ENCODE measurements around the gene CIDEC. TPM values are rescaled to one million over a fixed set of nuclear protein-coding genes. Genes with fewer than 3 reads are reported as not detected.
"Not testable (repeated sequence)": the region's sequence is repeated elsewhere in the genome, so short reads cannot be mapped to it uniquely, and the experiment has no call there.

CIDEC gene
- total and polyA plus RNA-seq, 2 experiments from 2014 or later: not detected

GRCh38 chr3:9896755-9897407, 16.8 kb upstream of the CIDEC start:
- H3K27me3 Mint-ChIP-seq (ENCODE audit: insufficient read depth, low read depth, poor library complexity); H3K9me2 ChIP-seq (ENCODE audit: insufficient read depth); H2AFZ ChIP-seq; H3K4me1 Mint-ChIP-seq; H3K36me3 ChIP-seq (ENCODE audit: insufficient read depth); H3K27ac Mint-ChIP-seq; H3K4me3 ChIP-seq; H3K9me3 Mint-ChIP-seq; H3K4me3 Mint-ChIP-seq; H3K79me2 ChIP-seq (replicated peaks; ENCODE audit: insufficient read depth); ATAC-seq; DNase-seq (ENCODE audit: low spot score); H3K4me1 ChIP-seq (ENCODE audit: insufficient read depth); H4K20me1 ChIP-seq (replicated peaks; ENCODE audit: insufficient read depth); H3K4me2 ChIP-seq; H3K27me3 ChIP-seq (ENCODE audit: insufficient read depth); H3K27ac ChIP-seq (ENCODE audit: low read depth); H3F3A ChIP-seq (replicated peaks; ENCODE audit: low read depth): not testable (repeated sequence)
- peaks cover 26% of the 10 kb centered on the region for H3K36me3 Mint-ChIP-seq (ENCODE audit: low read depth)

DNA sequence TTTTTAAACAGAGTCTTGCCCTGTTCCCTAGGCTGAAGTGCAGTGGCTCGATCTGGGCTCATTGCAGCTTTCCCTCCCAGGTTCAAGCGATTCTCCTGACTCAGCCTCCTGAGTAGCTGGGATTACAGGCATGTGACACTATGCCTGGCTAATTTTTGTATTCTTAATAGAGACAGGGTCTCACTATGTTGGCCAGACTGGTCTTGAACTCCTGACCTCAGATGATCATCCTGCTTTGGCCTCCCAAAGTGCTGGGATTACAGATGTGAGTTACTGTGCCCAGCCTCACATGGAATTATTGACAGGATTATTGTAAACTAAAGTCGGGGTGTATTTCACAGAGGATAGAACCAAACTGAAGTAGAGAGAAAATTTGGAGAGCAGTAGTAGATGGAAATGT, 15.7 kb upstream of the CIDEC start:
- H3K79me2 ChIP-seq (replicated peaks; ENCODE audit: insufficient read depth): peaks cover 17% of the 10 kb centered on the region
- H3F3A ChIP-seq (replicated peaks; ENCODE audit: low read depth); H3K36me3 ChIP-seq (ENCODE audit: insufficient read depth); DNase-seq (ENCODE audit: low spot score); H3K27me3 ChIP-seq (ENCODE audit: insufficient read depth); H3K27me3 Mint-ChIP-seq (ENCODE audit: insufficient read depth, low read depth, poor library complexity); H3K9me3 Mint-ChIP-seq; H4K20me1 ChIP-seq (replicated peaks; ENCODE audit: insufficient read depth); H3K4me3 ChIP-seq; ATAC-seq; H3K4me3 Mint-ChIP-seq; H3K27ac ChIP-seq (ENCODE audit: low read depth); H3K27ac Mint-ChIP-seq; H3K4me2 ChIP-seq; H2AFZ ChIP-seq; H3K9me2 ChIP-seq (ENCODE audit: insufficient read depth); H3K4me1 ChIP-seq (ENCODE audit: insufficient read depth): not testable (repeated sequence)
- Mint-ChIP-seq H3K36me3 (ENCODE audit: low read depth) (peaks cover 33% of the 10 kb centered on the region), H3K4me1 (peaks cover 12% of the 10 kb centered on the region)

- H3K27ac Mint-ChIP-seq: no peak overlapping the region
- H3K36me3 Mint-ChIP-seq (ENCODE audit: low read depth): peaks cover 33% of the 10 kb centered on the region
- DNase-seq (ENCODE audit: low spot score): no peak
- no peaks in the 10 kb centered on the region for H3K9me3 Mint-ChIP-seq
- Histone ChIP-seq H3K79me2 (replicated peaks; ENCODE audit: insufficient read depth) (peaks cover 17% of the 10 kb centered on the region), H3F3A (replicated peaks; ENCODE audit: low read depth) (peaks cover 9% of the 10 kb centered on the region; the same call in 1 of the 2 replicates), H3K9me2 (ENCODE audit: insufficient read depth) (no peaks in the 10 kb centered on the region), H4K20me1 (replicated peaks; ENCODE audit: insufficient read depth) (peaks cover 4% of the 10 kb centered on the region; the same call in 1 of the 2 replicates), H3K4me3 (no peak overlapping the region), H3K27ac (ENCODE audit: low read depth) (no peak overlapping the region), H3K4me2 (no peak overlapping the region), H2AFZ (no peak overlapping the region), H3K4me1 (ENCODE audit: insufficient read depth) (peaks cover 5% of the 10 kb centered on the region; the same call in 1 of the 2 replicates), H3K36me3 (ENCODE audit: insufficient read depth) (0 out of 2 replicates have a peak, but pooled peaks cover 9% of the 10 kb centered on the region), H3K27me3 (ENCODE audit: insufficient read depth) (no peaks in the 10 kb centered on the region)
- ATAC-seq: no peak
- peaks cover 10% of the 10 kb centered on the region for H3K27me3 Mint-ChIP-seq (ENCODE audit: insufficient read depth, low read depth, poor library complexity)
- H3K4me3 Mint-ChIP-seq: no peak overlapping the region
- H3K4me1 Mint-ChIP-seq: peaks cover 12% of the 10 kb centered on the region
- TF ChIP-seq EZH2 (IDR thresholded peaks at IDR 0.05; ENCODE audit: low read depth, unreplicated experiment) (no peak), STAT1 (IDR thresholded peaks at IDR 0.05; ENCODE audit: unreplicated experiment) (no peak), ZNF114 (CRISPR knock-in tag; IDR thresholded peaks at IDR 0.05) (no peak), POLR2AphosphoS5 (IDR thresholded peaks at IDR 0.05; ENCODE audit: low read depth) (no peak), JUNB (IDR thresholded peaks at IDR 0.05; ENCODE audit: unreplicated experiment) (no peak), ETS1 (IDR thresholded peaks at IDR 0.05) (no peak), CREB1 (CRISPR knock-in tag; IDR thresholded peaks at IDR 0.05; ENCODE audit: low read depth) (no peak), EZH2phosphoT487 (IDR thresholded peaks at IDR 0.05; ENCODE audit: unreplicated experiment) (no peak)
- TF ChIP-seq, protein P1, sequence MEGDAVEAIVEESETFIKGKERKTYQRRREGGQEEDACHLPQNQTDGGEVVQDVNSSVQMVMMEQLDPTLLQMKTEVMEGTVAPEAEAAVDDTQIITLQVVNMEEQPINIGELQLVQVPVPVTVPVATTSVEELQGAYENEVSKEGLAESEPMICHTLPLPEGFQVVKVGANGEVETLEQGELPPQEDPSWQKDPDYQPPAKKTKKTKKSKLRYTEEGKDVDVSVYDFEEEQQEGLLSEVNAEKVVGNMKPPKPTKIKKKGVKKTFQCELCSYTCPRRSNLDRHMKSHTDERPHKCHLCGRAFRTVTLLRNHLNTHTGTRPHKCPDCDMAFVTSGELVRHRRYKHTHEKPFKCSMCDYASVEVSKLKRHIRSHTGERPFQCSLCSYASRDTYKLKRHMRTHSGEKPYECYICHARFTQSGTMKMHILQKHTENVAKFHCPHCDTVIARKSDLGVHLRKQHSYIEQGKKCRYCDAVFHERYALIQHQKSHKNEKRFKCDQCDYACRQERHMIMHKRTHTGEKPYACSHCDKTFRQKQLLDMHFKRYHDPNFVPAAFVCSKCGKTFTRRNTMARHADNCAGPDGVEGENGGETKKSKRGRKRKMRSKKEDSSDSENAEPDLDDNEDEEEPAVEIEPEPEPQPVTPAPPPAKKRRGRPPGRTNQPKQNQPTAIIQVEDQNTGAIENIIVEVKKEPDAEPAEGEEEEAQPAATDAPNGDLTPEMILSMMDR (conservative IDR thresholded peaks at IDR 0.05; ENCODE audit: low read depth in 2 of 2): no peak
- TF ChIP-seq, protein P2, sequence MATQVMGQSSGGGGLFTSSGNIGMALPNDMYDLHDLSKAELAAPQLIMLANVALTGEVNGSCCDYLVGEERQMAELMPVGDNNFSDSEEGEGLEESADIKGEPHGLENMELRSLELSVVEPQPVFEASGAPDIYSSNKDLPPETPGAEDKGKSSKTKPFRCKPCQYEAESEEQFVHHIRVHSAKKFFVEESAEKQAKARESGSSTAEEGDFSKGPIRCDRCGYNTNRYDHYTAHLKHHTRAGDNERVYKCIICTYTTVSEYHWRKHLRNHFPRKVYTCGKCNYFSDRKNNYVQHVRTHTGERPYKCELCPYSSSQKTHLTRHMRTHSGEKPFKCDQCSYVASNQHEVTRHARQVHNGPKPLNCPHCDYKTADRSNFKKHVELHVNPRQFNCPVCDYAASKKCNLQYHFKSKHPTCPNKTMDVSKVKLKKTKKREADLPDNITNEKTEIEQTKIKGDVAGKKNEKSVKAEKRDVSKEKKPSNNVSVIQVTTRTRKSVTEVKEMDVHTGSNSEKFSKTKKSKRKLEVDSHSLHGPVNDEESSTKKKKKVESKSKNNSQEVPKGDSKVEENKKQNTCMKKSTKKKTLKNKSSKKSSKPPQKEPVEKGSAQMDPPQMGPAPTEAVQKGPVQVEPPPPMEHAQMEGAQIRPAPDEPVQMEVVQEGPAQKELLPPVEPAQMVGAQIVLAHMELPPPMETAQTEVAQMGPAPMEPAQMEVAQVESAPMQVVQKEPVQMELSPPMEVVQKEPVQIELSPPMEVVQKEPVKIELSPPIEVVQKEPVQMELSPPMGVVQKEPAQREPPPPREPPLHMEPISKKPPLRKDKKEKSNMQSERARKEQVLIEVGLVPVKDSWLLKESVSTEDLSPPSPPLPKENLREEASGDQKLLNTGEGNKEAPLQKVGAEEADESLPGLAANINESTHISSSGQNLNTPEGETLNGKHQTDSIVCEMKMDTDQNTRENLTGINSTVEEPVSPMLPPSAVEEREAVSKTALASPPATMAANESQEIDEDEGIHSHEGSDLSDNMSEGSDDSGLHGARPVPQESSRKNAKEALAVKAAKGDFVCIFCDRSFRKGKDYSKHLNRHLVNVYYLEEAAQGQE (IDR thresholded peaks at IDR 0.05; ENCODE audit: unreplicated experiment): no peak
Observed at GRCh38 chr3:9893739-9894138, 13.7 kb upstream of the CIDEC start.

Data from GM23338 (cell line).